MM.1S (cell line): ENCODE results near the gene C11orf86.

Experiments
- CTCF ChIP-seq: fragments of 300-600 bp; sonication (generic); IDR thresholded peaks from 2 replicates; pipeline ENCODE4 v1.5.1; 2016; ENCODE audit warnings: antibody characterized with exemption, low read length, mixed read lengths
- EZH2 ChIP-seq: fragments of 300-600 bp; sonication (generic); optimal IDR thresholded peaks from 2 replicates; pipeline ENCODE3; 2017; ENCODE audit warnings: low read depth, mild to moderate bottlenecking, antibody characterized with exemption, low read length, mixed read lengths
- EZH2phosphoT487 ChIP-seq: fragments of 300-600 bp; sonication (generic); IDR thresholded peaks from 2 replicates; pipeline ENCODE4 v1.6.1; 2018; ENCODE audit warnings: antibody characterized with exemption, low read length

GRCh38 chr11:67007126-67007525 lies 32.0 kb downstream of the C11orf86 start:
- no peak for TF ChIP-seq CTCF
- no peak for TF ChIP-seq EZH2phosphoT487
- no peak for TF ChIP-seq EZH2
